IPS-20b (cell line): ENCODE results near the gene SEZ6L.

Experiments
- H3K27ac ChIP-seq: one replicate; pipeline ENCODE4 v1.5.1; 2013; ENCODE audit warnings: low read length
- H3K27me3 ChIP-seq: 2 replicates; pipeline ENCODE4 v1.6.1; 2013; ENCODE audit warnings: mild to moderate bottlenecking, low read length, inconsistent platforms; ENCODE audit not compliant: insufficient read depth
- H3K36me3 ChIP-seq: 2 replicates; pipeline ENCODE4 v1.6.1; 2013; ENCODE audit warnings: low read depth, mild to moderate bottlenecking, inconsistent platforms, low read length, moderate library complexity; ENCODE audit not compliant: insufficient read depth
- H3K4me1 ChIP-seq: 2 replicates; pipeline ENCODE4 v1.6.1; 2013; ENCODE audit warnings: mild to moderate bottlenecking, control low read depth, inconsistent platforms, low read length, moderate library complexity; ENCODE audit not compliant: insufficient read depth
- H3K4me3 ChIP-seq: 2 replicates; pipeline ENCODE4 v1.5.1; 2013; ENCODE audit warnings: mild to moderate bottlenecking, low read length, inconsistent platforms
- H3K9ac ChIP-seq: 2 replicates; pipeline ENCODE4 v1.6.1; 2013; ENCODE audit warnings: low read depth, mild to moderate bottlenecking, inconsistent platforms, low read length, moderate library complexity
- H3K9me3 ChIP-seq: 2 replicates; pipeline ENCODE4 v1.6.1; 2013; ENCODE audit warnings: mild to moderate bottlenecking, low read depth, low read length, inconsistent platforms; ENCODE audit not compliant: insufficient read depth

Gene SEZ6L

GRCh38 chr22:26310616-26311015 lies 141.4 kb downstream of the SEZ6L start:
- no peak overlapping the region for H3K9ac ChIP-seq
- no peaks in the 10 kb centered on the region for H3K9me3 ChIP-seq
- no peaks in the 10 kb centered on the region for H3K4me1 ChIP-seq
- H3K36me3 ChIP-seq: no peaks in the 10 kb centered on the region
- no peak overlapping the region for H3K27ac ChIP-seq
- no peaks in the 10 kb centered on the region for H3K27me3 ChIP-seq
- H3K4me3 ChIP-seq: no peak overlapping the region

DNA sequence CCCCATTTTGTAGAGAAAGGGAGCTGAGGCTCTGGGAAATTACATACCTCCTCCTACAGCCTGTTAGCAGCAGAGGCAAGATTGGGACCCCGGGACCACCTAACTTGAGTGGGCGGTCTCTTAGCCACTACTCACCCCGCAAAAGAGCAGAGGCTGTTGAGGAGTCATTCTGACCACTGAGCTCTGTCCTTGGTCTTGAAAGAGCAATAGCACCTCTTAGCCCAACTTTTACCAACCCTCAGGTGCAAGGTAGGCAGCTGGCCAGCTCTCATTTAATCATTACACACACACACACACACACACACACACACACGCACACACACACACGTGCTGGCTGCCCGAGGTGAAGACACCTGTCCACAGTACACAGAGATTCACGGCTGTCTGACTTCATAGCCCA lies 144.0 kb downstream of the SEZ6L start:
- H3K4me1 ChIP-seq: no peaks in the 10 kb centered on the region
- no peaks in the 10 kb centered on the region for H3K9me3 ChIP-seq
- no peak overlapping the region for H3K9ac ChIP-seq
- H3K27me3 ChIP-seq: no peaks in the 10 kb centered on the region
- no peaks in the 10 kb centered on the region for H3K36me3 ChIP-seq
- H3K4me3 ChIP-seq: no peak overlapping the region
- no peak overlapping the region for H3K27ac ChIP-seq

DNA sequence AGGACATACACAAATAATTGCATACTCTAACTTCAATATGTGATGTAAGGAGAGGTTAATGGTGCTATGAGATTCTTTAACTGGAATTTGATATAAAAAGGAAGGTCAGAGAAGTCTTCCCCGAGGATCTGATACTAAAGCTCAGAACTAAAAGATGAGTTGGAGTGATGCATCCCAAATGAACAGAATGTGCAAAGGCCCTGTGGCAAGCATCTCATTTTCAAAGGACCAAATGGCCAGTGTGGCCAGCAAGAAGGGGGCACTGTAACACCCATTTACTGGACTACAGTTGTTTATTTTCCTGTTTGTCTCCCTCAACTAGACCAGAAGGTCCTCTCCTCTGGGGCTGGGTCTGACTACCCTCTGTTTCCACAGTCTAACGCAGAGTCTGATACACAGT lies 144.9 kb downstream of the SEZ6L start:
- H3K9ac ChIP-seq: no peak overlapping the region
- H3K27ac ChIP-seq: no peak overlapping the region
- H3K4me3 ChIP-seq: no peak overlapping the region
- H3K4me1 ChIP-seq: no peaks in the 10 kb centered on the region
- no peaks in the 10 kb centered on the region for H3K9me3 ChIP-seq
- no peaks in the 10 kb centered on the region for H3K27me3 ChIP-seq
- H3K36me3 ChIP-seq: no peaks in the 10 kb centered on the region

DNA sequence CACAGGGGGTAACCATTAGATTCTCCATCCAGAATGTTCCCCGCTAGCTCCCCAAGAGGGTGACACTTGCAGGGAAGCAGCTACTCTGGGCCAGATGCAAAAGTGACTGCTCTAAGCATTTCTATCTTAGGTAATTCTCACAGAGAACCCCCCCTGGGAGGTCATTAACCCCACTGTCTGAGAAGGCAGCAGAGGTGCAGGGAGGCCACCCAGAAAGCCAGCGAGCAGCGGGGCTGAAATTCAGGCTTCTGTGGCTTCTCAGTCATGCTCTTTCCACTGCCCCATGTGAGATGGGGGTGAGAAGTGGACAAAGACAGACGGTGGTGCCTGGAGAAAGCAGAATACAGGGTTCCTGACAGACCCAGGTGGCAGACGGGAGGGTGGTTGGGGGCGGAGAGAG lies 145.4 kb downstream of the SEZ6L start:
- Histone ChIP-seq H3K4me3 (no peak overlapping the region), H3K27ac (no peak overlapping the region), H3K36me3 (no peaks in the 10 kb centered on the region), H3K9me3 (no peaks in the 10 kb centered on the region), H3K27me3 (no peaks in the 10 kb centered on the region), H3K4me1 (no peaks in the 10 kb centered on the region), H3K9ac (no peak overlapping the region)

DNA sequence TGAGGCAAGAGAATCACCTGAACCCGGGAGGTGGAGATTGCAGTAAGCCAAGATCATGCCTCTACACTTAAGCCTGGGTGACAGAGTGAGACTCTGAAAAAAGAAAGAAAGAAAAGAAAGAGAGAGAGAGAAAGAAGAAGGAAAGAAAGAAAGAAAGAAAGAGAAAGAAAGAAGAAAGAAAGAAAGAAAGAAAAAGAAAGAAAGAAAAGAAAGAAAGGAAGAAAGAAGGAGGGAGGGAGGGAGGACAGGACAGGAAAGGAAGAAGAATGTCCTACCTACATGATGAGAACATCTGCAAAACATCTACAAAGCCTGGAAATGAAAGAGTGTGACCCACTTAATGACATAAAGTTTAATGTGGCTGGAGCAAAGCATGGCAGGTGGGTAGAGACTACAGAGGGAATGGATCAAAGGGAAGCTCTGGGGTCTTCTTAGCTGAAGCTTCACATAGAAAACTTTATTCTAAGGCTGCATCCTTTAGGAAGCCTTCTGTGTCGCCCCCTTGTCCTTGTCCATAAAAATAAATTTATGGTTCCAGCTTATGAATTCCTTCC lies 147.5 kb downstream of the SEZ6L start:
- H3K4me3 ChIP-seq: no peak overlapping the region
- H3K9me3 ChIP-seq: no peaks in the 10 kb centered on the region
- no peaks in the 10 kb centered on the region for H3K27me3 ChIP-seq
- no peak overlapping the region for H3K27ac ChIP-seq
- H3K9ac ChIP-seq: no peak overlapping the region
- peaks cover 3% of the 10 kb centered on the region; the same call in 1 of the 2 replicates for H3K4me1 ChIP-seq
- H3K36me3 ChIP-seq: no peaks in the 10 kb centered on the region

DNA sequence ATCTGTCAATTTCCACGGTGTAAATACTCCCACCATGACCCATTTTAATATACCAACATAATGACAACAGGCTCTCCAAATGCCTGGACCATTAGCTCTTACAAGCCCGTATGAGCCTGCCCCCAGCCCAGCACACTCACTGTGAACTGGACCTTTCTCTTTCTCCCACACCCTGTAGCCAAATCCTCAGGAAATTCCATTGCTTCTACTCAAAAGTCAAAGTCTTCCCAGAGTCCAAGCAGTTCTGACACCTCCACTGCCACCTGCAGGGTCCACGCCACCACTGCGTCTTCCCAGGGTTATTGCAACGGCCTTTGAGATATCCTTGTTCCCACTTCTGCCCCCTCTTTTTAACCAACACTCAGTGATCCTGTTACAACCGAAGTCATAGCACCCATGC lies 149.7 kb downstream of the SEZ6L start:
- H3K9me3 ChIP-seq: no peaks in the 10 kb centered on the region
- no peak overlapping the region for H3K9ac ChIP-seq
- peaks cover 3% of the 10 kb centered on the region; the same call in 1 of the 2 replicates for H3K4me1 ChIP-seq
- no peaks in the 10 kb centered on the region; the same call in 1 of the 2 replicates for H3K27me3 ChIP-seq
- no peaks in the 10 kb centered on the region for H3K36me3 ChIP-seq
- no peak overlapping the region for H3K27ac ChIP-seq
- H3K4me3 ChIP-seq: no peak overlapping the region

- Histone ChIP-seq H3K27me3 (no peaks in the 10 kb centered on the region; the same call in 1 of the 2 replicates), H3K27ac (no peak overlapping the region), H3K4me3 (no peak overlapping the region), H3K9me3 (no peaks in the 10 kb centered on the region), H3K9ac (no peak overlapping the region), H3K4me1 (peaks cover 3% of the 10 kb centered on the region; the same call in 1 of the 2 replicates), H3K36me3 (no peaks in the 10 kb centered on the region)
These were observed 151.2 kb downstream of the SEZ6L start for GRCh38 chr22:26320447-26320846.

- Histone ChIP-seq H3K27ac (no peak overlapping the region), H3K4me3 (no peak overlapping the region), H3K9me3 (no peaks in the 10 kb centered on the region), H3K36me3 (no peaks in the 10 kb centered on the region), H3K27me3 (no peaks in the 10 kb centered on the region; the same call in 1 of the 2 replicates), H3K9ac (no peak overlapping the region), H3K4me1 (peaks cover 3% of the 10 kb centered on the region; the same call in 1 of the 2 replicates)
These were observed 152.2 kb downstream of the SEZ6L start for GRCh38 chr22:26321469-26321913.

DNA sequence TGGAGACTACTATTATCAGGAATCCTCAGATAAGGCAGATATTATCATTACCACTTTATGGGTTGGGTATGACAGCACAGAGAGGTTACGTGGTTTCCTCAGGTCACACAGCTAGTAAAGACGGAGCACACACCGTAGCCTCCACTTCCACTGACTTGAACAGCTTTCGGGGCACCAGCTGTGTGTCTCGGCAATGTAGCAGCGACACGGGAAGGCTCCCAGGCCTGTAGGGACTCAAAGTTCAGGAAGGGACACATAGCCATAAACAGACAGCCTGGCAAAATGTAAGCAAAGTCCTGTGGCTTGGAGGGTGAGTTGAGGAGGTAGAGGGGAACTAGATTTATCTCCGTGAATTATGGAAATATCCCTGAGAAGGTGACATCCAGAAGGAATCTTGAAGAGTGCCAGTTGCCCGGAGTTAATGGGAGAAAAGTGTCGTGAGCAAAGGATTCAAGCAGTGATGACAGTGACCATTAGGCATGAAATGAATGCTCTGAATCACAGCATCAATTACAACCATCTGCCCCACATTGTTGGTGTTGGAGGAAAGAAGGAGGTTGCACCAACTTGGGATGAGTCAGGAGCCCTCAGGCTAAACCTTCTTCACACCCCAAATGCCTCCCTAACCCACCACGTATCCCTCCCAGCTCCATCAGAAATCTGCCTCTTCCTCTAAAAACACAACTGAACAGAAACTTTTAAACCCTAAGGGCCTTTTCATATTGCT lies 153.1 kb downstream of the SEZ6L start:
- H3K27me3 ChIP-seq: no peaks in the 10 kb centered on the region; the same call in 1 of the 2 replicates
- H3K9ac ChIP-seq: no peak overlapping the region
- no peaks in the 10 kb centered on the region for H3K36me3 ChIP-seq
- peaks cover 3% of the 10 kb centered on the region; the same call in 1 of the 2 replicates for H3K4me1 ChIP-seq
- no peak overlapping the region for H3K27ac ChIP-seq
- H3K4me3 ChIP-seq: no peak overlapping the region
- no peaks in the 10 kb centered on the region for H3K9me3 ChIP-seq

DNA sequence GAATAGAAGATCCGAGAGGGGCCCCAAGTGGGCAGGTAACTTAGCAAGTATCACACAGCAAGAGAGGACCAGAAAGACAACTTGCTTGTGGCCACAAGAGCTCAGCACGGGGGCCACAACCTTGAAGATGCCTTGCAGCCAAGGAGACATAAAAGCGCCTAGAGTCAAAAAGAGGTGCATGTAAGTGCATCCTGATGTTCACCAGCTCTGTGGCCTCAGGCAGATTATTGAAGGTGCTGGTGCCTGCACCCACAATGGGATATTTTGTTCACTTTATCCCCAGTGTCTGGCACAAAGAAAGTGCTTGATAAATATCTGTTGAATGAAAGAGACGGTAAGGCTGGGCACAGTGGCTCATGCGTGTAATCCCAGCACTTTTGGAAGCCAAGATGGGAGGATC lies 153.8 kb downstream of the SEZ6L start:
- Histone ChIP-seq H3K9me3 (no peaks in the 10 kb centered on the region), H3K27ac (no peak overlapping the region), H3K4me1 (peaks cover 3% of the 10 kb centered on the region; the same call in 1 of the 2 replicates), H3K27me3 (no peaks in the 10 kb centered on the region; the same call in 1 of the 2 replicates), H3K4me3 (no peak overlapping the region), H3K9ac (no peak overlapping the region), H3K36me3 (no peaks in the 10 kb centered on the region)

GRCh38 chr22:26324150-26324549 lies 154.9 kb downstream of the SEZ6L start:
- Histone ChIP-seq H3K27ac (no peak overlapping the region), H3K27me3 (no peaks in the 10 kb centered on the region; the same call in 1 of the 2 replicates), H3K36me3 (no peaks in the 10 kb centered on the region), H3K9ac (no peak overlapping the region), H3K4me3 (no peak overlapping the region), H3K9me3 (no peaks in the 10 kb centered on the region), H3K4me1 (peaks cover 3% of the 10 kb centered on the region; the same call in 1 of the 2 replicates)

DNA sequence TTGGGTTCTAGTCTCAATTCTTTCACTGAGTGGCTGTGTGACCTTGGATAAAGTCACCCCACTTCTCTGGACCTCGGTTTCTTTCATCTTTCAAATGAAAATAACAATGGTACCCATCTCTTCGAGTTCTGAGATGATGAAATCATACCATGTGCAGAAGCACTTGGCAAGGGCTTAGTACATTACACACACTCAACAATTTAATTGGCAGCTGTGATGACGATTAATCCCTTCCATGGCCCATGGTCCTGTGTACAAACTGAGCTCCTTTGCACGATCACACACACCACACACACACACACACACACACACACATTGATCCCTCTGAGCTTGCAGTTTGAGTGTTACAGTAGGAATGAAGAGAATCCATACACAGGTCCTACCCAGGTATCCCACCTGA lies 156.4 kb downstream of the SEZ6L start:
- no peaks in the 10 kb centered on the region; the same call in 1 of the 2 replicates for H3K27me3 ChIP-seq
- no peak overlapping the region for H3K9ac ChIP-seq
- no peak overlapping the region for H3K27ac ChIP-seq
- H3K4me1 ChIP-seq: peaks cover 3% of the 10 kb centered on the region; the same call in 1 of the 2 replicates
- no peaks in the 10 kb centered on the region for H3K9me3 ChIP-seq
- H3K4me3 ChIP-seq: no peak overlapping the region
- H3K36me3 ChIP-seq: no peaks in the 10 kb centered on the region
